Progenitor cell of endocrine pancreas (in vitro differentiated cells): ENCODE measurements around the gene WFIKKN2. TPM values are rescaled to one million over a fixed set of nuclear protein-coding genes. Genes with fewer than 3 reads are reported as not detected.
A peak's percentile ranks its signal among the peaks of the same experiment; 100 is the strongest.

Source experiments
- DNase-seq: peaks from one replicate; pipeline ENCODE4 v3.0.0; 2021; ENCODE audit warnings: low spot score; ENCODE audit not compliant: unreplicated experiment
- H3K27ac Mint-ChIP-seq: 2 replicates; pipeline ENCODE4 v1.8.0; 2021; ENCODE audit warnings: mild to moderate bottlenecking, moderate library complexity, mixed read lengths
- H3K27me3 Mint-ChIP-seq: 2 replicates; pipeline ENCODE4 v1.8.0; 2021; ENCODE audit warnings: mixed read lengths
- H3K36me3 Mint-ChIP-seq: 2 replicates; pipeline ENCODE4 v1.8.0; 2022; ENCODE audit warnings: mixed read lengths; ENCODE audit not compliant: insufficient read depth
- H3K4me1 Mint-ChIP-seq: 2 replicates; pipeline ENCODE4 v1.8.0; 2021; ENCODE audit warnings: low read depth, mixed read lengths
- H3K4me3 Mint-ChIP-seq: 2 replicates; pipeline ENCODE4 v1.8.0; 2021; ENCODE audit warnings: low read depth, mild to moderate bottlenecking, moderate library complexity, mixed read lengths
- H3K9me3 Mint-ChIP-seq: 2 replicates; pipeline ENCODE4 v1.8.0; 2021; ENCODE audit warnings: low read depth, mixed read lengths
- CTCF ChIP-seq: fragments of 200-600 bp; sonication (generic); IDR thresholded peaks from one replicate; pipeline ENCODE4 v1.5.0; 2021; ENCODE audit warnings: antibody characterized with exemption, mild to moderate bottlenecking; ENCODE audit not compliant: unreplicated experiment
- long read RNA-seq: library from polyadenylated mRNA; unstranded; transcript quantifications from one replicate; pipeline ENCODE4 v2.0.0, GENCODE V29; 2020
- total RNA-seq: library from RNA; stranded (reverse); gene quantifications from 2 replicates; pipeline ENCODE4 v1.2.1, GENCODE V29; 2021

The WFIKKN2 gene
- not detected in 2 replicates for total RNA-seq
- long read RNA-seq: 0 reads

- TF ChIP-seq CTCF: no peak
- peak within 1 kb of the TSS; percentile 18 for H3K27ac Mint-ChIP-seq
- H3K9me3 Mint-ChIP-seq: no peaks in the 10 kb centered on the region
- H3K4me1 Mint-ChIP-seq: peaks cover 18% of the 10 kb centered on the region
- no peak for DNase-seq
- H3K4me3 Mint-ChIP-seq: peak within 1 kb of the TSS; percentile 37
- peaks cover 19% of the 10 kb centered on the region for H3K27me3 Mint-ChIP-seq
- H3K36me3 Mint-ChIP-seq: no peaks in the 10 kb centered on the region
Observed at GRCh38 chr17:50835301-50836234, at the start of gene WFIKKN2. Gene WFIKKN2, plus strand, starts transcription at chr17:50835586. Its CDS starts 352 bp downstream, at chr17:50835938.

- TF ChIP-seq CTCF: no peak
- DNase-seq: no peak
- Mint-ChIP-seq H3K27ac (no peak overlapping the region), H3K27me3 (no peaks in the 10 kb centered on the region), H3K36me3 (no peaks in the 10 kb centered on the region), H3K4me1 (no peaks in the 10 kb centered on the region), H3K4me3 (no peak overlapping the region), H3K9me3 (no peaks in the 10 kb centered on the region)
Observed at GRCh38 chr17:50785946-50786570, 49.3 kb upstream of the WFIKKN2 start.

- Mint-ChIP-seq H3K27me3 (no peaks in the 10 kb centered on the region), H3K9me3 (no peaks in the 10 kb centered on the region), H3K27ac (no peak overlapping the region), H3K4me3 (no peak overlapping the region), H3K36me3 (no peaks in the 10 kb centered on the region), H3K4me1 (no peaks in the 10 kb centered on the region)
- DNase-seq: no peak
- TF ChIP-seq CTCF: no peak
Observed at GRCh38 chr17:50787106-50787505, 48.3 kb upstream of the WFIKKN2 start.

- H3K4me3 Mint-ChIP-seq: no peak overlapping the region
- no peaks in the 10 kb centered on the region for H3K4me1 Mint-ChIP-seq
- TF ChIP-seq CTCF: no peak
- no peak overlapping the region for H3K27ac Mint-ChIP-seq
- no peaks in the 10 kb centered on the region for H3K36me3 Mint-ChIP-seq
- H3K27me3 Mint-ChIP-seq: no peaks in the 10 kb centered on the region
- H3K9me3 Mint-ChIP-seq: no peaks in the 10 kb centered on the region
- DNase-seq: no peak
Observed at GRCh38 chr17:50790618-50791017, 44.8 kb upstream of the WFIKKN2 start.

GRCh38 chr17:50792132-50792531 is 43.3 kb upstream of the WFIKKN2 start:
- Mint-ChIP-seq H3K4me1 (peaks cover 1% of the 10 kb centered on the region), H3K27ac (no peak overlapping the region), H3K27me3 (no peaks in the 10 kb centered on the region), H3K36me3 (no peaks in the 10 kb centered on the region), H3K4me3 (no peak overlapping the region), H3K9me3 (no peaks in the 10 kb centered on the region)
- DNase-seq: no peak
- no peak for TF ChIP-seq CTCF
